ENCODE data around the gene KCNE4.

Gene KCNE4

DNA sequence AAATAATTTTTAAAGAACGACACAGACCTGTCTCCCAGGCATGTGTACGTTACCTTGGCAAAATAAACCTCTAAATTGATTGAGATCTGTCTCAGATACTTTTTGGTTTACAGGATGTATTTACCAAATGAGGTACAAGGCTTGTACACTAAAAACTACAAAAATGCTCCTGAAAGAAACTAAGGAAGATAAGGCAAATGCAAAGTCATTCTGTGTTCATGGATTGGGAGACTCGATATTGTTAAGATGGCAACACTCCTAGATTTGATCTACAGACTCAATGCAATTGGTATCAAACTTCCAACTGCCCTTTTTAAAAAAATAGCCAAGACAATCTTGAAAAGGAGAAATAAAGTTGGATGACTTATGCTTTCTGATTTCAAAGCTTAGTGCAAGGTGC is 11.5 kb upstream of the KCNE4 start:
- TF ChIP-seq CTCF (IDR thresholded peaks at IDR 0.05; ENCODE audit: insufficient read depth, missing control alignments) = no peak
- DNase-seq (ENCODE audit: insufficient read length, low spot score) = no peak
- no peak for FAIRE-seq

- no peak for TF ChIP-seq CTCF (IDR thresholded peaks at IDR 0.05; ENCODE audit: insufficient read depth, missing control alignments)
- no peak for DNase-seq (ENCODE audit: insufficient read length, low spot score)
- no peak for FAIRE-seq
Observed at GRCh38 chr2:223041527-223042109, 10.4 kb upstream of the KCNE4 start.

DNA sequence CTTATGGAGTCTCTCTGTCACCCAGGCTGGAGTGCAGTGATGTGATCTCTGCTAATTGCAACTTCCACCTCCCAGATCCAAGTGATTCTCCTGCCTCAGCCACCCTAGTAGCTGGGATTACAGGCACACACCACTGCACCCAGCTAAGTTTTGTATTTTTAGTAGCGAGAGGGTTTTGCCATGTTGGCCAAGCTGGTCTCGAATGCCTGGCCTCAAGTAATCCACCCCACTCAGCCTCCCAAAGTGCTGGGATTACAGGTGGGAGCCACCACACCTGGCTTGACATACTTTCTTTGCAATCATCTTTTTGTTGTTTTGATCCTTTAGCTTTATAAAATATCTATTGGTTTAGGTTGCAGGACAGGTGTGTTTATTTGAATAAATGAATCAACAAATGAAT is 9.7 kb upstream of the KCNE4 start:
- no peak for DNase-seq (ENCODE audit: insufficient read length, low spot score)
- FAIRE-seq = no peak
- TF ChIP-seq CTCF (IDR thresholded peaks at IDR 0.05; ENCODE audit: insufficient read depth, missing control alignments) = no peak

GRCh38 chr2:223042704-223043118 is 9.3 kb upstream of the KCNE4 start:
- DNase-seq (ENCODE audit: insufficient read length, low spot score) (no peak), FAIRE-seq (no peak)
- TF ChIP-seq CTCF (IDR thresholded peaks at IDR 0.05; ENCODE audit: insufficient read depth, missing control alignments) = no peak

DNA sequence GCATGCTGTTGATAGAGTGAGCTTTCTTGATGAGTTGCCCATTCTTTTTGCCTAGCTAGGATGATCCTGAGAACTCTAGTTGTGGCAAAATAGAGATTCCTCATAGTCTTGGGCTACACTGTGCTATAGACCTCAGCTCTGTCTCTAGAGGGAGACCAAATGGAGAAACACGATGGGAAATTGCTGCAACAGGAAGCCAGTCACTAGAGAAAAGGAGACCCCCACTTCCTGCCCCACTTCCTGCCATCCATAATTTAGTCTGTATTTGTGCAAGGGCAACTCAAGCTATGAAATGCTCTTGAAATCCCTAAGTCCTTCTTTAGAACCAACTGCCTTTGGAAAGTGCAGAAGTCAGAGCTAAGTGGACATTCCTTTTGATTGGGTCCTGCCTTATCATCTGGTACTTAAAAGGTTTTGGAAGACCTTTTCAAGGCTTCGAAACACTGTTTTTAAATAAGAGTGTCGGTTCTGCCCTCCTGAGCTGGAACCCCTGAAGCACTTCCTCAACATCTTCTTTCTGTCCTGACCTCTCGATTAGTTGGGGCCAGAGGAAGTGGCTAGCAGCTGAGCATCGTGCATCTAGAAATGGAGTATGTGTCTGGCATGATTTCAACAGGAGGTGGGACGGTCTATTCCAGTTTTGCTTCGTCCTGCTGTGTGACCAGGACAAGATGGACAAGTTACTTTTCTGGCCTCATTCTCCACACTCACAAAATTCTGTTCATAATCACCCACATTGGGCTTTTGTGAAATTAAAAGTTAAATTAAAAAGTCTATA is 8.6 kb upstream of the KCNE4 start:
- DNase-seq (ENCODE audit: insufficient read length, low spot score) (no peak), FAIRE-seq (no peak)
- no peak for TF ChIP-seq CTCF (IDR thresholded peaks at IDR 0.05; ENCODE audit: insufficient read depth, missing control alignments)

- FAIRE-seq (no peak), DNase-seq (ENCODE audit: insufficient read length, low spot score) (no peak)
- no peak for TF ChIP-seq CTCF (IDR thresholded peaks at IDR 0.05; ENCODE audit: insufficient read depth, missing control alignments)
Observed at GRCh38 chr2:223044092-223044836, 7.7 kb upstream of the KCNE4 start.
